Bone marrow (tissue), 2 donors: ENCODE results near the gene POT1.
A peak's percentile ranks its signal among the peaks of the same experiment; 100 is the strongest.
"Not testable (repeated sequence)": the region's sequence is repeated elsewhere in the genome, so short reads cannot be mapped to it uniquely, and the experiment has no call there.

Experiments
- DNase-seq, 2 donors: peaks; one replicate each; lab custom pipeline; 2025; lab: John Stamatoyannopoulos, UW

Gene POT1, protein sequence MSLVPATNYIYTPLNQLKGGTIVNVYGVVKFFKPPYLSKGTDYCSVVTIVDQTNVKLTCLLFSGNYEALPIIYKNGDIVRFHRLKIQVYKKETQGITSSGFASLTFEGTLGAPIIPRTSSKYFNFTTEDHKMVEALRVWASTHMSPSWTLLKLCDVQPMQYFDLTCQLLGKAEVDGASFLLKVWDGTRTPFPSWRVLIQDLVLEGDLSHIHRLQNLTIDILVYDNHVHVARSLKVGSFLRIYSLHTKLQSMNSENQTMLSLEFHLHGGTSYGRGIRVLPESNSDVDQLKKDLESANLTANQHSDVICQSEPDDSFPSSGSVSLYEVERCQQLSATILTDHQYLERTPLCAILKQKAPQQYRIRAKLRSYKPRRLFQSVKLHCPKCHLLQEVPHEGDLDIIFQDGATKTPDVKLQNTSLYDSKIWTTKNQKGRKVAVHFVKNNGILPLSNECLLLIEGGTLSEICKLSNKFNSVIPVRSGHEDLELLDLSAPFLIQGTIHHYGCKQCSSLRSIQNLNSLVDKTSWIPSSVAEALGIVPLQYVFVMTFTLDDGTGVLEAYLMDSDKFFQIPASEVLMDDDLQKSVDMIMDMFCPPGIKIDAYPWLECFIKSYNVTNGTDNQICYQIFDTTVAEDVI

DNA sequence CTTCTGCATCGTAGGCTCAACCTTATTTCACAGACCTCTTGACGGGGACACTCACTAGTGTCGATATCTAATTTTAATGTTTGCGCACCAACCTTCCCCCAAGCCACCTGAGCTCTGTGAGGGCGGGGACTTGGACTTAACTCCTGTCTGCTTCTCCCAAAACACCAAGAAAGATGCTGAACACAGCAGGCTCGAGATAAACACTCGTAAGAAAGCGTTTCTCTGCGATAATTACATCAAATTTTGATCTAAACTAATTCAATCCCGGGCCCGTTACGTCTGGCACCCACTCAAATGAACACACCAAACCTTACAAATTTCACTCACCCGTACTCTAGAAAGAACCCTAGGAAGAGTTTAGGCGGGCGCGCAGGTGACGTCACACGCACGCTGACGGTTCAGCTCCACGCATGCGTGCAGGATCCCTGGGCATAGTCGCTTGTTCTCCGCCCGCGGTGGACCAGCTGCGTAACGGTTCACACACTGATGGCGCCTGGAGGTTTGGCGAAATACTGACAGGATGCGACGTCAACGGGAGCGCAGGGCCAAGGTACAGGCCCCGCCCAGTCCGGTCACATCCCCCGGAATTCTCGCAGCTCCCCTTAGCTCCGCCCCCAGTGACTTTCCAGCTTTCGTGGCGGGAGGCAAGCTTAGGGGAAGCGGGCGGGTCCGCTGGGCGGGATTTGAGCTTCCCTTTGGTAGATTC is at the start of gene POT1:
Gene POT1 (minus strand): TSS at position 359 of the 706 bp plus-strand sequence. CDS start 32,652 bp downstream, outside the sequence.
- peak; percentile 89 to 99 for DNase-seq

DNA sequence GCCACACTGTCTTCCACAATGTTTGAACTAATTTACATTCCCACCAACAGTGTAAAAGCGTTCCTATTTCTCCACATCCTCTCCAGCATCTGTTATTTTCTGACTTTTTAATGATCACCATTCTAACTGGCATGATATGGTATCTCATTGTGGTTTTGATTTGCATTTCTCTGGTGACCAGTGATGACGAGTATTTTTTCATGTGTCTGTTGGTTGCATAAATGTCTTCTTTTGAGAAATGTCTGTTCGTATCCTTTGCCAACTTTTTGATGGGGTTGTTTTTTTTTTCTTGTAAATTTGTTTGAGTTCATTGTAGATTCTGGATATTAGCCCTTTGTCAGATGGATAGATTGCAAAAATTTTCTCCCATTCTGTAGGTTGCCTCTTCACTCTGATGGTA is 45.5 kb upstream of the POT1 start:
- DNase-seq: not testable (repeated sequence)

DNA sequence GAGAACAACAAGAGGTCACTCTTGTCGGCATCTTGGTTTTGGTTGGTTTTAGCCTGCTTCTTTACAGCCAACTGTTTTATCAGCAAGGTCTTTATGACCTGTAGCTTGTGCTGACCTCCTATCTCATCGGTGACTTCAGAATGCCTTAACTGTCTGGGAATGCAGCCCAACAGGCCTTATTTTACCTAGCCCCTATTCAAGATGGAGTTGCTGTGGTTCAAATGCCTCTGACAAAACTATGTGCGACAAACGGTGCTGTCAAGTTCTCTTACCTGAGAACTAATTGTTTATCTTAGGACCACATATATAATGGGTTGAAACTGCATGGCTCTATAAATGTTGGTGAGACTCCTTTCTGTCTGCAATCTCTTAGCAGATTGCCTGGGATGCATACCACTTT is 35.9 kb upstream of the POT1 start:
- DNase-seq: no peak

DNA sequence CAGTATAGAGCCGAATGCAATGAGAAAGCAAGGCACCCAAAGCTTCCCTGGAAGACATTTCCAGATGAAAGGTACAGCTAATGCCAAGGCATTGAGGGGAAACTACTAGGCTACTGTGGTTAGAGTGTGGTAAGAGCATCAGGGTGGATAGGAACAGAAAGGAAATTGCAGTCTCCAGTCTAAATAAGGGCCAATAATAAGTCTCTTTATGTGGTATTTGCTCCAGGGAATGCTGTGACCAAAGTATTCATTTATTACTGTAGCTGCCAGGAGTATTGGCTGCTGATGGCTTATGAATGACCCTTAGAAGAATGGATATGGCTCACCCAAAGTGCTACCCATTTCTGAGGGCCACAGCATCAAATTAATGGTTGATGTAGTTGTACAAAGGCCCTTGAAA is 30.1 kb upstream of the POT1 start:
- DNase-seq: no peak

DNA sequence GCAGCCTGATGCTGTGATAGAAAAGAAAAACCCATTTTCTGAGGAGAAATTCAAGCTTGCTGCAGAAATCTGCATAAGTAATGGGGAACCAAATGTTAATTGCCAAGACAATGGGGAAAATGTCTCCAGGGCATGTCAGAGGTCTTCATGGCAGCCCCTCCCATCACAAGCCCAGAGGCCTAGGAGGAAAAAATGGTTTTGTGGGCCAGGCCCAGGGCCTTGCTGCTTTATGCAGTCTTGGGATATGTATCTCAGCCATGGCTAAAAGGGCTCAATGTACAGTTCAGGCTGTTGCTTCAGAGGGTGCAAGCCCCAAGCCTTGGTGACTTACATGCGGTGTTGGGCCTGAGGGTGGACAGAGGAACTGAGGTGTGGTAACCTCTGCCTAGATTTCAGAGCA is 28.3 kb upstream of the POT1 start:
- DNase-seq: not testable (repeated sequence)

DNA sequence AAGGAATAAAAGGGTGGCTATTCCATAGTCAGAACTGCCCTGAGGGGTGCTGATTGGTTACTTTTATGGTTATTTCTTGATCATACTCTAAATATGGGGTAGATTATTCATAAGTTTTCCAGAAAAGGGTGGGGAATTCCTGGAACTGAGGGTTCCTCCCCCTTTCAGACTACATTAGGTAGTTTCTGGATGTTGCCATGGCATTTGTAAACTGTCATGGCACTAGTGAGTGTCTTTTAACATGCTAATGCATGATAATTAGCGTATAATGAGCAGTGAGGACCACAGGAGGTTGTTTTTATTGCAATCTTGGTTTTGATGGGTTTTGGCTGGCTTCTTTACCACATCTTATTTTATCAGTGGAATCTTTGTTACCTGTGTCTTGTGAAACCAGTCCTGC is 26.5 kb upstream of the POT1 start:
- DNase-seq: no peak

DNA sequence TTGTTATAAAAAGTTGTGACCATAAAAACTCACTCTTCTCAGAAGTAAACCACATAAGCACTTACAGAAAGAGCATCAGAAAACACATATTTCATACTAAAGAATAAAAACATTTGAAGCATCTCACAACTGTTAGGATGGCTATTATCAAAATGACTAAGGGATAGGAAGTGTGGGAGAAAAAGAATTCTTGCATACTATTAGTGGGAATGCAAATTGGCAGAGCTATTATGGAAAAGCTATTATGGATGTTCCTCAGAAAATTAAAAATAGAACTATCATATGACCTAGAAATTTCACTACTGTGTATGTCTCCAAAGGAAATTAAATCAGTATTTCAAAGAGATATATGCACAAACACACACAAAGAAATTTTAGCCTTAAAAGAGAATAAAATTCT is 25.2 kb upstream of the POT1 start:
- DNase-seq: no peak

DNA sequence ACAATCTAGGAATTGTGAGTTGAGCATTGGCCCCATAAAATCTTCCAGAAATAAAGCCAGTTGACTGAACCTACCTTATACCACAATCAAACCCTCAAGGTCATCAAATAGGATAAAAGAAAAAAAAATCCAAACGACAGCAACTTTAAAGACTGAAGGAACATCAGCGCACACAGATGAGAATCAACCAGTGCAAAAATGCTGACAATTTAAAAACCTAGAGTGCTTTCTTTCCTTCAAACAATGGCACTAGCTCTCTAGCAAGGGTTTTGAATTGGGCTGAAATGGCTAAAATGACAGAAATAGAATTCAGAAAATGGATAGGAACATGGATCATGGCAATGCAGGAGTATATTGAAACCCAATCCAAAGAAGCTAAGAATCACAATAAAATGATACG is 16.1 kb upstream of the POT1 start:
- DNase-seq: no peak

DNA sequence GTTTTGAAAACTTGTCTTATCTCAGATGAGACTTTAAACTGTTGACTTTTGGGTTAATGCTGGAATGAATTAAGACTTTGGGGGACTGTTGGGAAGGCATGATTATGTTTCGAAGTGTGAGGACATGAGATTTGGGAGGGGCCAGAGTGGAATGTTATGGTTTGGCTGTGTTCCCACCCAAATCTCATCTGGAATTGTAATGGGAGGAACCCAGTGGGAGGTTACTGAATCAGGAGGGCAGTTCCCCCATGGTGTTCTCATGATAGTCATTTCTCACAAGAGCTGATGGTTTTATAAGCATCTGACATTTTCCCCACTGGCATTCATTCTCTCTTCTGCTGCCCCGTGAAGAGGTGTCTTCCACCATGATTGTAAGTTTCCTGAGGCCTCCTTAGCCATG is 13.8 kb upstream of the POT1 start:
- DNase-seq: no peak

DNA sequence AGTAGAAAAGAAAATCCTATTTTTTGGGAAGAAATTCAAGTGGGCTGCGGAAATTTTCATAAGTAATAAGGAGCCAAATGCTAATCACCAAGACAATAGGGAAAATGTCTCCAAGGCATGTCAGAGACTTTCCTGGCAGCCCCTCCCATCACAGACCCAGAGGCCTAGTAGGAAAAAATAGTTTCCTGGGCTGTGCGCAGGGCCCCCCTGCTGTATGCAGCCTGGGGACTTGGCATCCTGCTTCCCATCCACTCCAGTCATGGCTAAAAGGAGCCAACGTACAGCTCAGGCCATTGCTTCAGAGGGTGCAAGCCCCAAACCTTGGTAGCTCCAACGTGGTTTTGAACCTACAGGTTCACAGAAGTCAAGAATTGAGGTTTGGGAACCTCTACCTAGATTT is 12.8 kb upstream of the POT1 start:
- DNase-seq: no peak

DNA sequence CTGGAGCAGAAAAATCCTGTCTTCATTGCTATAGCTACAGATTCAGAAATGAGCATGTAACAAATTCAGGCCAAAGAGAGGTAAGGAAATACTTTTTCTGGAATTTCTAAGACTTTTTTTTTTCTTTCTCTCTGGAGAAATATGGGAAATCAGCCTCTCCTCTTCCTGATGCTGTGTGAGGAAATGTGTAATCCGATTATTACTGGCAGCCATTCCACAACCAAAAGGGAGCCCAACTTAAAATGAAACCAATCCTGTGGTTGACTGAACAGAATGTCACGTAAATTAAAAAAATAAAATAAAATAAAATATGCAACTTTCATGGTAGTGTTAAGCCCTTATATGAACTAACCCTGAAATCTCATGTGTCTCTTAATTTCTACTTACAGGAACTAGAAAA is 10.7 kb upstream of the POT1 start:
- DNase-seq: no peak

DNA sequence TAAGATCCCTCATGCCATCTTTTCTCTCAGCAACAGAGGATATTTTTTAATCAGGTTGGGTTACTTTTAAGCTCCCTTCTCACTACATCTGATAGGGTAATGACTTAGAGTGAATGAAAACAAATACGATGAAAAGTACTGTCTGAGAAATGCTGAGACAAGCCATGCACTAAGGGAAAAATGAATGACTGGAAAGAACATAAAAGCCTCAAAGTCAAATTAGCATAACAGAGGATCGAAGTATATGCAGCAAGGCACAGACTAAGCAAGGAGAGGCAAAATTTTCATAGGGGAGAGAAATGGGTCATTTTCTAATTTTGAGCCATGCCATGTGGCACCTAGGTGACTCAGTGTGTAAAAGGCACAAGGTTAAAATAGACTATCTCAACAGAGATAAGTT is 8.5 kb upstream of the POT1 start:
- no peak for DNase-seq

DNA sequence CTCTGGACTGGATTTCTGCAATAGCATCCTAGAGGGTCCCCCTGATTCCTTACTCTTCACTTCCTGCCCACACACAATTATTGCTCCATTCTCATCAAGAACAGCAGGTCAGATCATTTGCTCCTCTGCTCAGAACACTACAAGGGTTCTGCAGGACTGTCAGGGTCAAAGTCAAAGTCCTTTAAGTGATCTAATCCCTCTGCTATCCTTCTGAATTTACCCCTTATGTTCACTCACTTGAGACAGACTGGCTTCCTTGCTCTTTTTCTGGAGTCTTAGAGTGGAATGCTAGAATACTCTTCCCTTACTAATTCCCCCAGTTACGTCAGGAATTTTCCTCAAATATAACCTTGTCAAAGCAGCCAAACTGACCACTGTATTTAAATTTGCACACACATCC is 7.5 kb upstream of the POT1 start:
- DNase-seq: no peak

DNA sequence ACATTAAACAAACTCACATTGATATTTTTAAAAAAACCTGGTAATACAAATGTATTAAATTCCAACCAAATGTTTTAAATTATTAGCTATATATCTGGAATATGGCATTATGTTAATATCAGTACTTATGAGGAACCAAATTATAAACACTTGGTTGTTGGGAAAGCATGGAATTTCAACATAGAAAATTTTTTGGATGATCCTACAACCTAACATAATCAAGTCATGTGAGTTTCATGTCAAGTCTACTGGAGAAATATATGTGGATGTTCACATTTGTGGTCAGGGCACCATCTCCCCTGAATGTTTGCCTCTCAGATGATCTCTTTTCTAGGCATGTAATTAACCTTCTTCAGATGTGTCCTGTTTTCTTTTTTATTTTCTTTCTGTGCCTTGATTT is 5.2 kb upstream of the POT1 start:
- DNase-seq: no peak

DNA sequence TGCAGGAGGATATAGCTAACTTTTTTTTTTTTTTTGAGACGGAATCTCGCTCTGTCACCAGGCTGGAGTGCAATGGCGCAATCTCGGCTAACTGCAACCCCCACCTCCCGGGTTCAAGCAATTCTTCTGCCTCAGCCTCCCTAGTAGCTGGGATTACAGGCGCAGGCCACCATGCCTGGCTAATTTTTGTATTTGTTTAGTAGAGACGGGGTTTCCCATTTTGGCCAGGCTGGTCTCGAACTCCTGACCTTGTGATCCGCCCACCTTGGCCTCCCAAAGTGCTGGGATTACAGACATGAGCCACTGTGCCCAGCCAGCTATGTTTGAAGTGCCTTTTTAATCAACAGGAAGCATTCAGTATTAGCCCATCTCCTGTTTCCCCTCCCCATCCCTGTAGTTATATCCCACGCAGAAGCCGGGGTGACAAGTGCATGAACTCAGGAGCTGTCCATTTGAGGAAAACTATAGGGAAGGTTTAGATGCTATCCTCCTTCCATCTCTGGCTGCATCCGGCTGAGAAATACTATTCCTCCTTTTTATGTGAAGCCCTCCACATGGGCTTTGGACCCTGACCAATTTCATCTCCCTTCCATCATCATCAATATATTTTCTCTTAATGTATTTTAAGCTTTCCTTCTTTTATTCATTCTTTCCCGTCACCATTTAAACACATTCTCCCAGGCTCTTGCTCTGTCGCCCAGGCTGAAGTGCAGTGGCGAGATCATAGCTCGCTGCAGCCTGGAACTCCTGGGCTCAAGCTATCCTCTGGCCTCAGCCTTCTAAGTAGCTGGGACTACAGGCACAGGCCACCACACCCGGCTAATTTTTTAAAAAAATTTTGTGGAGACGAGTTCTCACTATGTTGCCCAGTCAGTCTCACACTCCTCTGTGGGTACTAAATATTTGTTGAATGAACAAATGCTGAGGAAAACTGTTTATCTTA is 1.3 kb upstream of the POT1 start:
- no peak for DNase-seq

DNA sequence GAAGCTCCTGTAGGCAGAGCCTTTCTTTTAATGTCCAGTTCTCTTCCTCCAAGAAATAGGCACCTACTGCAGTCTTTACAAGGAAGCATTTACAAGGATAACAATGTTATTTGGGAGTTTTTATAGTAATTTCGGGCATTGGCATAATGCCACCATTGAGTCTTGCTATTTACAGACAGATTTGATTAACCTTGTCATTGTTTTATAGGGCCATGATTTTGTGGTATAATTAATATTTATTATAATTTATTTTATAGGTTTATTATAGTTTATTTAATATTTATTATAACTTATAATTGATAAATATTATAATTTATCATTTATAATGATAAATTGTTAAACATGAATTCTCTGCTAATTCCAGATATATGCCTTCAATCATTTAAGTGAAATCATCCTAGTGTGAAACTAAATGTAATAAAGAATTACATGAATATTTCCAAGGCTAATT is 573 bp upstream of the POT1 start:
- DNase-seq: no peak

DNA sequence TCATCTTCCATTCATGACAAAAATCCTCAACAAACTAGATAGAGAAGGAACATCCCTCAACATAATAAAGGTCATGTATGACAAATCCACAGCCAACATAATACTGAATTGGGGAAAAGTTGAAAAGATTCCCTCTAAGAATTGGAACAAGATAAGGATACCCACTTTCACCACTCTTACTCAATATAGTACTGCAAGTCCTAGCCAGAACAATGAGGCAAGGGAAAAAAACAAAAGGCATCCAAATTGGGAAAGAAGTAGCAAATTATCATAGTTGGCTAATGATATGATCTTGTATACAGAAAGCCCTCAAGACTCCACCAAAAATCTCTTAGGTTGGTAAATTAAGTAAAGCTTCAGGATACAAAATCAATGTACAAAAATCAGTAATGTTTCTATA is 4.7 kb downstream of the POT1 start:
- DNase-seq: no peak

DNA sequence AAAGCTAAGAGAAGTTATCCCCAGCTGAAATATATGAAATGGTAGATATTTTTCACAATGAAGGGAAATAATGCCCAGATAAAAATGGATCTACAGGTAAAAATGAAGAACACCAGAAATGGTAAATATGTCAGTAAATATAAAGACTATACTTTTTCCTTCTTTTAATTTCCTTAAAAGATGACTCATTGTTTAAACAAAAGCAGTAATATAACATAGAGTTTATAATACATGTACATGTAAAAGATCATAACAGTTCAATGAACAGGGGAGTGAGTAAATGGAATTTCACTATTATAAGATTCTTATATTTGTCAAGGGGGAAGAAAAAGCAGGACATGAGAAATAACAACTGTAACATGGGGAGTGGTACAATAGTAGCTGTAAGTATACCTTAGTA is 7.4 kb downstream of the POT1 start:
- no peak for DNase-seq

DNA sequence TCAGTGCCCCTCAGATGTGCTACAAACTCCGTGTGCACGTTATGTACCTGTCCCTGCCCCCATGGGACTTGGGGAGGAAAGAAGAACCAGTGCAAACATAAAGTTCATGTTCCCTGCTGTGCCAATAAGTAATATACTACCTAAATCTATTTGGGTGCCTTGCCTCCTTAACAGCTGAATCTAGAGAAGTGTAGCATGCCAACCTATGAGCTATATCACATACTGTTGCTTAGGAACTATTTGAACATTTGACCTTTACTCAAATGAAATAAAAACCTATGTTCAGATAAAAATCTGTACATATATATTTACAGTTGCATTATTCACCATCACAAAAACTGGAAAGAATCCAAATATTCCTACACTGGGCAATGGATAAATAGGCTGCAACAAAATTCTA is 9.8 kb downstream of the POT1 start:
- no peak for DNase-seq

DNA sequence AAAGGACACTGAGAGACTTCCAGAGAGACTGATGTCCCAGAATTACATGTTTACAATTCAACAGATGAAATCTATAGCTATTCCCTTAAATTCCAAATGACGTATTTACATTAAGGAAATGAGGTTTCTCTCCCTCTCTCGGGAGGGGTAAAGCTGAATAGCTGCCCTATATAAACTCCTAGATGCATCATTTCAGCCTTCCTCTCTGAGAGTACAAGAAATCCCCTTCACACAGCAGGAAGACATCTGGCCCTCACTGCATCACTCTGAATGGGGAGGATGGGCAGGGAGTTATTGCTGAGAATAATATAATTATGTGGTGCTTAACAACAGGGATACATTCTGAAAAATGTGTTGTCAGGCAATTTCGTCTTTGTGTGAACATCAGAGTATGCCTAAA is 11.0 kb downstream of the POT1 start:
- DNase-seq: no peak

DNA sequence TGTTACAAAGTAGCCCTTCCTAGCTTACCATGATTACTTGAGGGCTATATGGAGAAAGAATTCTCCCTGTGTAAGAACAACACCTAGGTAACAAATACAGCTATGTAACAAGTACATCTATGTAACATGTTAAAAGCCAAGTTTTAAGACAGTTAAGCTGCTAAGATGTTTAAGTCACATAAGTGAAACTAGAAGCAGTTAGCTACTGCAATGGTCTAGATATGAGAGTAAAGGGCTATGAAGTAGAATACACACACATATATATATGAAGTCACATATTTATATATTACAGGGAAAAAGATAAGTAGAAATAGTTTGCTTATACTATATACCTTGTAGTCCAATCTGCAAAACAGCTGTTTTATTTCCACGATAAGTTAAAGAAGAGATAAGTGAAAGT is 14.4 kb downstream of the POT1 start:
- no peak for DNase-seq

DNA sequence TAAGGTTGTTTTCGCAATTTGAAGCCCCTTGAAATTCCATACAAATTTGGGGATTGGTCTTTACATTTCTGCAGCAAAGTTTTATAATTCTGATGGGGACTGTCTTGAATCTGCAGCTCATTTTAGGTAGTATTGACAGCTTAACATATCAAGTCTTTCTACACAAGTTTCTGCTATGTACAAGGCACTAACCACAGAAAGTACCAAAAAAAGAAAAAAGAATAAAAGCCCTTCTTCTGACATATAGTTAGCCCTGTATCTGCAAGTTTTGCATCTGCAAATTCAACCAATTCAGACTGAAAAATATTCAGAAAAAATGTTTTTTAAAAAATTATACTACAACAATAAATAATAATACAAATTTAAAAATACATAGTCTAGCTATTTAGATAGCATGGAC is 15.3 kb downstream of the POT1 start:
- DNase-seq: no peak
